ENCODE results near the gene SPATA31A7.
"Not testable (repeated sequence)": the region's sequence is repeated elsewhere in the genome, so short reads cannot be mapped to it uniquely, and the experiment has no call there.

Gene SPATA31A7

GRCh38 chr9:61189736-61190135 is at the start of gene SPATA31A7:
TSS of gene SPATA31A7 (plus strand) at chr9:61190036. CDS start at chr9:61190065, 29 bp downstream.
- DNase-seq, result not testable (repeated sequence)

- not testable (repeated sequence) for DNase-seq
Observed at GRCh38 chr9:61226438-61226837, 36.6 kb downstream of the SPATA31A7 start.

All from NCI-H2227 treated with DMSO at 0.1 percent for 48 hours (cell line).